Body of pancreas (tissue), 4 donors: ENCODE measurements around the gene CASP3. TPM values are rescaled to one million over a fixed set of nuclear protein-coding genes. Genes with fewer than 3 reads are reported as not detected.
"Not testable (repeated sequence)": the region's sequence is repeated elsewhere in the genome, so short reads cannot be mapped to it uniquely, and the experiment has no call there.

Source experiments
- ATAC-seq: fragments of 150-250 bp; one replicate; pipeline ENCODE4 v1.9.1; 2016
- DNase-seq, 4 donors: peaks; one replicate each; pipeline ENCODE4 v3.0.0-alpha.2; 2019
- H3K27ac ChIP-seq, 4 donors: fragments of 200-600 bp; sonication (generic); 1 replicate in 3 of 4; 2 replicates in 1 of 4; pipeline versions ENCODE4 v1.5.1 to v1.6.1; 2016 to 2019; ENCODE audit warnings: mild to moderate bottlenecking in 1 of 4, mixed read lengths in 1 of 4, moderate library complexity in 1 of 4
- H3K27me3 ChIP-seq, 2 donors: fragments of 200-600 bp; sonication (generic); one replicate each; pipeline ENCODE4 v1.6.0; 2016; ENCODE audit warnings: mild to moderate bottlenecking in 1 of 2
- H3K36me3 ChIP-seq, 2 donors: fragments of 200-600 bp; sonication (generic); replicated peaks in 1 of 2; 2 replicates each; pipeline ENCODE4 v1.5.1; 2016; ENCODE audit warnings: low read depth in 2 of 2; ENCODE audit not compliant: insufficient read depth in 1 of 2
- H3K4me1 ChIP-seq: fragments of 200-600 bp; sonication (generic); one replicate; pipeline ENCODE4 v1.6.0; 2016
- H3K4me3 ChIP-seq, 2 donors: fragments of 200-600 bp; sonication (generic); 1 replicate in 1 of 2; 2 replicates in 1 of 2; pipeline ENCODE4 v1.5.1; 2016 to 2019
- H3K9me3 ChIP-seq, 3 donors: fragments of 200-600 bp; sonication (generic); 1 replicate in 2 of 3; 2 replicates in 1 of 3; pipeline ENCODE4 v1.5.1; 2016
- CTCF ChIP-seq, 7 experiments: fragments of 450-650 bp in 4 of 7; fragments of 200-600 bp in 3 of 7; sonication (generic) in 3 of 7; IDR thresholded peaks; one replicate each; pipeline ENCODE4 v1.5.1; 2016 to 2019; ENCODE audit warnings: antibody characterized with exemption in 7 of 7
- POLR2A ChIP-seq, 3 donors: fragments of 450-650 bp; IDR thresholded peaks; one replicate each; pipeline ENCODE4 v1.6.1; 2016; ENCODE audit warnings: antibody characterized with exemption in 3 of 3, mild to moderate bottlenecking in 2 of 3
- WGBS, 2 donors: methylation state at CpG; one replicate each; pipeline ENCODE4 v1.1.5; 2017; 5-methylcytosine and 5-hydroxymethylcytosine counted together
- intact Hi-C: fragments of 100-400 bp; cut with DNase I; formaldehyde crosslinking; loops from one replicate; pipeline ENCODE4 v1.15.1; 2023
- total RNA-seq, 2 donors: library from RNA; depleted of rRNA; stranded (reverse); fragments of >200 nt; gene quantifications; one replicate each; pipeline ENCODE4 v1.1.0, GENCODE V29; 2016

The CASP3 gene
- total RNA-seq, 2 donors from 2014 or later: 4.9 to 6.5 TPM

GRCh38 chr4:184655889-184656869, 6.9 kb upstream of the CASP3 start:
- ATAC-seq (no peak), DNase-seq (no peak)
- H3K4me3 ChIP-seq: no peak overlapping the region
- 92 to 93% methylated on average over 8 of the region's 8 CpGs for WGBS, 2 donors
- no peaks in the 10 kb centered on the region for H3K4me1 ChIP-seq
- H3K27ac ChIP-seq: no peak overlapping the region
- no peaks in the 10 kb centered on the region for H3K9me3 ChIP-seq
- no peak for TF ChIP-seq CTCF (IDR thresholded peaks at IDR 0.05)
- no peak for TF ChIP-seq POLR2A (IDR thresholded peaks at IDR 0.05)
- peaks cover 0 to 2% of the 10 kb centered on the region in 2 donors for H3K36me3 ChIP-seq
- intact Hi-C loops: no loop called here
- H3K27me3 ChIP-seq: no peaks in the 10 kb centered on the region

GRCh38 chr4:184653650-184654049, 4.4 kb upstream of the CASP3 start:
- H3K4me1 ChIP-seq: peaks cover 8% of the 10 kb centered on the region
- H3K9me3 ChIP-seq: no peaks in the 10 kb centered on the region
- no peaks in the 10 kb centered on the region for H3K36me3 ChIP-seq
- intact Hi-C loops: no loop called here
- ATAC-seq (no peak), DNase-seq (no peak)
- no peak overlapping the region for H3K27ac ChIP-seq
- 33 to 48% methylated on average over 2 of the region's 2 CpGs for WGBS, 2 donors
- H3K4me3 ChIP-seq: no peak overlapping the region
- TF ChIP-seq POLR2A (IDR thresholded peaks at IDR 0.05) (no peak), CTCF (IDR thresholded peaks at IDR 0.05) (no peak)
- H3K27me3 ChIP-seq: no peaks in the 10 kb centered on the region

- DNase-seq, H3K36me3 ChIP-seq, H3K27ac ChIP-seq, H3K27me3 ChIP-seq, H3K4me3 ChIP-seq, H3K9me3 ChIP-seq, intact Hi-C loops, ATAC-seq: not testable (repeated sequence)
- peaks cover 13% of the 10 kb centered on the region for H3K4me1 ChIP-seq
Observed at GRCh38 chr4:184652681-184653080, 3.4 kb upstream of the CASP3 start.

- H3K27me3 ChIP-seq: no peaks in the 10 kb centered on the region
- peaks cover 21% of the 10 kb centered on the region for H3K4me1 ChIP-seq
- no peak for ATAC-seq
- TF ChIP-seq POLR2A (IDR thresholded peaks at IDR 0.05) (no peak), CTCF (IDR thresholded peaks at IDR 0.05) (no peak)
- intact Hi-C loops: no loop called here
- WGBS, 2 donors: 89 to 92% methylated on average over 8 of the region's 8 CpGs
- no peaks in the 10 kb centered on the region for H3K36me3 ChIP-seq
- H3K9me3 ChIP-seq: no peaks in the 10 kb centered on the region
- DNase-seq: no peak
- no peak overlapping the region for H3K4me3 ChIP-seq
- H3K27ac ChIP-seq: no peak overlapping the region
Observed at GRCh38 chr4:184651899-184652298, 2.7 kb upstream of the CASP3 start.

- Histone ChIP-seq H3K9me3 (no peaks in the 10 kb centered on the region), H3K27me3 (no peaks in the 10 kb centered on the region), H3K4me3 (peak overlapping the region in 1 of 2 donors; percentile 53), H3K27ac (peak overlapping the region; percentile 59 to 98 (median 95)), H3K36me3 (no peaks in the 10 kb centered on the region), H3K4me1 (peaks cover 37% of the 10 kb centered on the region)
- DNase-seq: peak in 3 of 4 donors; percentile 20 to 30 (median 24)
- intact Hi-C loops: no loop called here
- TF ChIP-seq POLR2A (IDR thresholded peaks at IDR 0.05): no peak
- TF ChIP-seq CTCF (IDR thresholded peaks at IDR 0.05): no peak
- no peak for ATAC-seq
- 29 to 33% methylated on average over 21 of the region's 21 CpGs for WGBS, 2 donors
Observed at GRCh38 chr4:184649971-184650855, 966 bp upstream of the CASP3 start.
